ENCODE measurements around the gene PTPN4.

The PTPN4 gene

DNA sequence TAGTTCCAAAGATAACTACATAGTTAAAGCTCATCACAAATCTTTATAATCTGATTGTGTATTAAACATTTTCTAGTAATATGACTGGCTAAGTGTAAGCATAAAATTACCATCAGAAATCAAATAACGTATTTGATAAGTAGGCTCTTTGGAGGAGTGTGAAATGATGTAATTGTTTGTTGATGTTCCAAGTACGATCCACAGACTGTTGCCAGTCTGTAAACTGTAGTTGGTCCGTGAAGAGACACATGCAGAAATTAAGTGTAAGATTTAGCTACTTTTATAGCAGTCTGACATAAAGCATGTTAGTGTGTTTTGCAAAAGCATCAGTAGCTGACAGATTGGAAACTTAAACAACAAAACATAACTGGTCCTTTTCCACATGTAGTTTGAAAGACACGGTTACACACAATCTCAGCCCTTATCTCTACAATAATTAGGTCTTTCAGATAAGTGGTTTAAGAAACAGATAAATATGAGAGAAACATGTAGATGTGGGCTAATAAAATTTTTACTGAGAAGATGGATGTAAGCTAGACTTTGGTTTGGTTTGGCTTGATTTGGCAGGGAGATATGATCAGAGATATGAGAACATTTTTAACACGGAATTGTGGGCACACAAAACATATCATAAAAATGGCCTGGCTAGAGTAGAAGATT, 138.1 kb downstream of the PTPN4 start:
- Histone ChIP-seq H3K4me1 (ENCODE audit: insufficient read depth, poor library complexity, severe bottlenecking) (no peaks in the 10 kb centered on the region), H3K4me3 (ENCODE audit: severe bottlenecking) (no peak overlapping the region), H3K27me3 (ENCODE audit: insufficient read depth, poor library complexity, severe bottlenecking) (no peaks in the 10 kb centered on the region), H3K27ac (ENCODE audit: poor library complexity, severe bottlenecking) (no peak overlapping the region), H3K36me3 (ENCODE audit: low read depth) (peaks cover 20% of the 10 kb centered on the region), H3K9me3 (ENCODE audit: severe bottlenecking) (no peaks in the 10 kb centered on the region)
- TF ChIP-seq, protein P1, sequence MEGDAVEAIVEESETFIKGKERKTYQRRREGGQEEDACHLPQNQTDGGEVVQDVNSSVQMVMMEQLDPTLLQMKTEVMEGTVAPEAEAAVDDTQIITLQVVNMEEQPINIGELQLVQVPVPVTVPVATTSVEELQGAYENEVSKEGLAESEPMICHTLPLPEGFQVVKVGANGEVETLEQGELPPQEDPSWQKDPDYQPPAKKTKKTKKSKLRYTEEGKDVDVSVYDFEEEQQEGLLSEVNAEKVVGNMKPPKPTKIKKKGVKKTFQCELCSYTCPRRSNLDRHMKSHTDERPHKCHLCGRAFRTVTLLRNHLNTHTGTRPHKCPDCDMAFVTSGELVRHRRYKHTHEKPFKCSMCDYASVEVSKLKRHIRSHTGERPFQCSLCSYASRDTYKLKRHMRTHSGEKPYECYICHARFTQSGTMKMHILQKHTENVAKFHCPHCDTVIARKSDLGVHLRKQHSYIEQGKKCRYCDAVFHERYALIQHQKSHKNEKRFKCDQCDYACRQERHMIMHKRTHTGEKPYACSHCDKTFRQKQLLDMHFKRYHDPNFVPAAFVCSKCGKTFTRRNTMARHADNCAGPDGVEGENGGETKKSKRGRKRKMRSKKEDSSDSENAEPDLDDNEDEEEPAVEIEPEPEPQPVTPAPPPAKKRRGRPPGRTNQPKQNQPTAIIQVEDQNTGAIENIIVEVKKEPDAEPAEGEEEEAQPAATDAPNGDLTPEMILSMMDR (IDR thresholded peaks at IDR 0.05; ENCODE audit: poor library complexity, severe bottlenecking), result no peak
- ATAC-seq (ENCODE audit: low read depth) (no peak), DNase-seq (ENCODE audit: low spot score) (no peak)

DNA sequence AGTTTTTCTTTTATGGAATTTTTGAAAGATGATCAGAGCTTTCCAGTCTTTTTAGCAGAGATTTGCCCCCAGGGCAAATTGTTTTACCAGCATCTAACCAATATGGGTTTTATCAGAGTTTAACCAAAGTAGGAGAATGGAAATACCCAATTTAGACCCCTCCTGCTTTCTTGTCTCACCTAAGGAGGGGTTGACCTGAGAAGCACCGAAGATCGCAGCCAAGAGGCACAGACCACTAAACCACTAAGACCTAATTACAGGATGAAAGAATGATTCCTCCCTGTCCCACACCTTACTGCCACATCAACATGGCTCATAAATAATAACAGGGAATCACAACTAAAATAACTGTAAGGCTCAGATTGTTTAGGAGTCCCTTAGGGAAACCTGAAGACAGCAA, 141.3 kb downstream of the PTPN4 start:
- Histone ChIP-seq H3K4me1 (ENCODE audit: insufficient read depth, poor library complexity, severe bottlenecking) (no peaks in the 10 kb centered on the region), H3K36me3 (ENCODE audit: low read depth) (peaks cover 25% of the 10 kb centered on the region), H3K27me3 (ENCODE audit: insufficient read depth, poor library complexity, severe bottlenecking) (no peaks in the 10 kb centered on the region), H3K4me3 (ENCODE audit: severe bottlenecking) (no peak overlapping the region), H3K27ac (ENCODE audit: poor library complexity, severe bottlenecking) (no peak overlapping the region), H3K9me3 (ENCODE audit: severe bottlenecking) (no peaks in the 10 kb centered on the region)
- no peak for DNase-seq (ENCODE audit: low spot score)
- TF ChIP-seq, protein P1 (IDR thresholded peaks at IDR 0.05; ENCODE audit: poor library complexity, severe bottlenecking), result no peak
- no peak for ATAC-seq (ENCODE audit: low read depth)

DNA sequence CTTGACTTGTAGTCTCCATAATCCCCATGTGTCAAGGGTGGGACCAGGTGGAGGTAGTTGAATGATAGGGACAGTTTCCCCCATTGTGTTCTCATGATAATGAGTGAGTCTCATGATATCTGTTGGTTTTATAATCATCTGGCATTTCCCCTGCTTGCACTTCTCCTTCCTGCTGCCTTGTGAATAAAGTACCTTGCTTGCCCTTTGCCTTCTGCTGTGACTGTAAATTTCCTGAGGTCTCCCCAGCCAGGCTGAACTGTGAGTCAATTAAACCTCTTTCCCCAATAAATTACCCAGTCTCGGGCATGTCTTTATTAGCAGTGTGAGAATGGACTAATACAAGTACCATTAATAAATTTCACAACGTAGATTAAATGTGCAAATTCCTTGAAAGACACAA, 150.8 kb downstream of the PTPN4 start:
- ATAC-seq (ENCODE audit: low read depth), result no peak
- TF ChIP-seq, protein P1 (IDR thresholded peaks at IDR 0.05; ENCODE audit: poor library complexity, severe bottlenecking), result no peak
- Histone ChIP-seq H3K36me3 (ENCODE audit: low read depth) (peaks cover 4% of the 10 kb centered on the region), H3K4me3 (ENCODE audit: severe bottlenecking) (no peak overlapping the region), H3K9me3 (ENCODE audit: severe bottlenecking) (no peaks in the 10 kb centered on the region), H3K27me3 (ENCODE audit: insufficient read depth, poor library complexity, severe bottlenecking) (no peaks in the 10 kb centered on the region), H3K27ac (ENCODE audit: poor library complexity, severe bottlenecking) (no peak overlapping the region), H3K4me1 (ENCODE audit: insufficient read depth, poor library complexity, severe bottlenecking) (no peaks in the 10 kb centered on the region)
- no peak for DNase-seq (ENCODE audit: low spot score)

DNA sequence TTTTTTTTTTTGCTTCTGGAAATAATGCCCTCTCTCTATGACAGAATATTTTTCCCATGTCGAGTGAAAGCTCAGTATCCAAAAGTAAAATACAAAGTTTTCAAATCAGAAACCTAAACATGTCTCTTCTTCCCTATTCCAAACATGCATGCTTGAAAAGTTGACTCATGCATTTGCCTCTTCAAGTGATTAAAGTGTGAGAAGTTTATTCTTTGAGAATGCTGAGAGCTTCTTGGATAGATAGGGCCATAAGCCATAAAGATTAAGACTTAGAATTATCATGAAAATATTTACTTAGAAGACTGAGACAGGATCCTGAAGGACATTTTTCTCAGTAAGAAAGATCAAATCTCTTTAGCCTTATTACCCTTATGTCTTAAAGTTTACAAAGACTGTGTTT, 154.5 kb downstream of the PTPN4 start:
- Histone ChIP-seq H3K36me3 (ENCODE audit: low read depth) (peaks cover 4% of the 10 kb centered on the region), H3K4me3 (ENCODE audit: severe bottlenecking) (no peak overlapping the region), H3K27me3 (ENCODE audit: insufficient read depth, poor library complexity, severe bottlenecking) (no peaks in the 10 kb centered on the region), H3K4me1 (ENCODE audit: insufficient read depth, poor library complexity, severe bottlenecking) (no peaks in the 10 kb centered on the region), H3K27ac (ENCODE audit: poor library complexity, severe bottlenecking) (no peak overlapping the region), H3K9me3 (ENCODE audit: severe bottlenecking) (no peaks in the 10 kb centered on the region)
- DNase-seq (ENCODE audit: low spot score) (no peak), ATAC-seq (ENCODE audit: low read depth) (no peak)
- TF ChIP-seq, protein P1 (IDR thresholded peaks at IDR 0.05; ENCODE audit: poor library complexity, severe bottlenecking), result no peak

DNA sequence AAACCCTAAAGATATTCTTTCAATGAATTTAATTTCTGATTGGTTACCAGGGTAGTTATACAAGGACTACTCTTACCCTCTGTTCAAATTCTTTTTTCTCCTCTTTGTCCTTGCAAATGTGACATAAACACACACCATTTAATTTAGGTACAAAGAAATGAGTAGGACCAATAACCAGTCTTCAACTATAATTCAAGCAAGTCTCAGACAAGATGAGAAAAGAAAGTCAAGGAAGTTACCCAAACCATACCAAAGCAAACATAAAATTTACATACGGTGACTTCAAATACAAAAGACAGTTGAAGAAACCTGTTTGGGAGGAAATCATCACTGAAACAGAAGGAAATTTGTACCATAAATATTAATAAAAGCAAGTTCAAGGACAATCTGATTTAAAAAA, 162.1 kb downstream of the PTPN4 start:
- DNase-seq (ENCODE audit: low spot score) (no peak), ATAC-seq (ENCODE audit: low read depth) (no peak)
- H3K4me1 ChIP-seq (ENCODE audit: insufficient read depth, poor library complexity, severe bottlenecking), result no peaks in the 10 kb centered on the region
- no peaks in the 10 kb centered on the region for H3K36me3 ChIP-seq (ENCODE audit: low read depth)
- H3K27ac ChIP-seq (ENCODE audit: poor library complexity, severe bottlenecking), result no peak overlapping the region
- H3K9me3 ChIP-seq (ENCODE audit: severe bottlenecking), result no peaks in the 10 kb centered on the region
- no peaks in the 10 kb centered on the region for H3K27me3 ChIP-seq (ENCODE audit: insufficient read depth, poor library complexity, severe bottlenecking)
- TF ChIP-seq, protein P1 (IDR thresholded peaks at IDR 0.05; ENCODE audit: poor library complexity, severe bottlenecking), result no peak
- H3K4me3 ChIP-seq (ENCODE audit: severe bottlenecking), result no peak overlapping the region

Data from RWPE2 (cell line).